ENCODE results near the gene RERGL.
"Not testable (repeated sequence)": the region's sequence is repeated elsewhere in the genome, so short reads cannot be mapped to it uniquely, and the experiment has no call there.

RERGL gene

GRCh38 chr12:18090093-18090492, at the start of gene RERGL:
Gene RERGL (minus strand): TSS chr12:18090193. CDS start chr12:18090140, 53 bp downstream.
- no peak for DNase-seq

GRCh38 chr12:18139254-18139653, 49.3 kb upstream of the RERGL start:
- DNase-seq, result no peak

- DNase-seq, result no peak
Measured at GRCh38 chr12:18135509-18135908, 45.5 kb upstream of the RERGL start.

- DNase-seq, result no peak
Measured at GRCh38 chr12:18135086-18135485, 45.1 kb upstream of the RERGL start.

- DNase-seq, result no peak
Measured at GRCh38 chr12:18130851-18131250, 40.9 kb upstream of the RERGL start.

GRCh38 chr12:18123707-18124106, 33.7 kb upstream of the RERGL start:
- DNase-seq, result no peak

- no peak for DNase-seq
Measured at GRCh38 chr12:18120899-18121298, 30.9 kb upstream of the RERGL start.

- DNase-seq, result no peak
Measured at GRCh38 chr12:18108611-18109010, 18.6 kb upstream of the RERGL start.

GRCh38 chr12:18103624-18104023, 13.6 kb upstream of the RERGL start:
- DNase-seq, result no peak

- no peak for DNase-seq
Measured at GRCh38 chr12:18101043-18101442, 11.1 kb upstream of the RERGL start.

- peak; percentile 18 to 52 for DNase-seq
Measured at GRCh38 chr12:18084080-18084479, 5.9 kb downstream of the RERGL start.

- DNase-seq, result no peak
Measured at GRCh38 chr12:18079541-18080246, 10.3 kb downstream of the RERGL start.

- DNase-seq, result no peak
Measured at GRCh38 chr12:18074001-18074400, 16.0 kb downstream of the RERGL start.

GRCh38 chr12:18072723-18073122, 17.3 kb downstream of the RERGL start:
- no peak for DNase-seq

GRCh38 chr12:18071336-18071735, 18.7 kb downstream of the RERGL start:
- no peak for DNase-seq

GRCh38 chr12:18068355-18068754, 21.6 kb downstream of the RERGL start:
- DNase-seq, result no peak

GRCh38 chr12:18066666-18067065, 23.3 kb downstream of the RERGL start:
- no peak for DNase-seq

- DNase-seq, result not testable (repeated sequence)
Measured at GRCh38 chr12:18062867-18063266, 27.1 kb downstream of the RERGL start.

- DNase-seq, result no peak
Measured at GRCh38 chr12:18057051-18057450, 32.9 kb downstream of the RERGL start.

GRCh38 chr12:18054925-18055619, 34.9 kb downstream of the RERGL start:
- no peak for DNase-seq

- DNase-seq, result no peak
Measured at GRCh38 chr12:18045446-18045992, 44.5 kb downstream of the RERGL start.

- not testable (repeated sequence) for DNase-seq
Measured at GRCh38 chr12:18040060-18040742, 49.8 kb downstream of the RERGL start.

Measured in NCI-H1930 (cell line).